BLaER1 treated with 17β-estradiol and CSF1 and Interleukin-3, amounts not matched to agents 10 nM and 100 nM (cell line): ENCODE measurements around the gene SRL.
A peak's percentile ranks its signal among the peaks of the same experiment; 100 is the strongest.

ENCODE experiments used
- H3K27ac ChIP-seq, 11 experiments: shearing (Covaris generic); formaldehyde crosslinking; 2 replicates each; pipeline ENCODE4 v1.8.1; 2022
- H3K27me3 ChIP-seq, 11 experiments: shearing (Covaris generic); formaldehyde crosslinking; 2 replicates each; pipeline ENCODE4 v1.8.1; 2022
- H3K36me3 ChIP-seq, 11 experiments: shearing (Covaris generic); formaldehyde crosslinking; 2 replicates each; pipeline ENCODE4 v1.8.1; 2022
- H3K4me1 ChIP-seq, 10 experiments: shearing (Covaris generic); formaldehyde crosslinking; 2 replicates each; pipeline ENCODE4 v1.8.1; 2022
- H3K4me2 ChIP-seq, 11 experiments: shearing (Covaris generic); formaldehyde crosslinking; 2 replicates each; pipeline ENCODE4 v1.8.1; 2022
- H3K4me3 ChIP-seq, 10 experiments: shearing (Covaris generic); formaldehyde crosslinking; 2 replicates each; pipeline ENCODE4 v1.8.1; 2022
- H3K9ac ChIP-seq, 11 experiments: shearing (Covaris generic); formaldehyde crosslinking; 2 replicates each; pipeline ENCODE4 v1.8.1; 2022
- H3K9me3 ChIP-seq, 11 experiments: shearing (Covaris generic); formaldehyde crosslinking; replicated peaks in 1 of 11; 2 replicates each; pipeline ENCODE4 v1.8.1; 2022
- H4K20me1 ChIP-seq, 11 experiments: shearing (Covaris generic); formaldehyde crosslinking; 2 replicates each; pipeline ENCODE4 v1.8.1; 2022
- Cebpa-rat ChIP-seq, 11 experiments: shearing (Covaris generic); IDR thresholded peaks; 2 replicates each; pipeline ENCODE4 v1.8.1; 2022

The SRL gene

GRCh38 chr16:4265676-4266075 lies 23.8 kb upstream of the SRL start:
- no peak overlapping the region; a peak in 2 of 22 replicates for H3K9ac ChIP-seq
- TF ChIP-seq Cebpa-rat (IDR thresholded peaks at IDR 0.05) = no peak
- peaks cover 7 to 26% (median 13%) of the 10 kb centered on the region in 10 experiments for H3K4me1 ChIP-seq
- peaks cover 14 to 77% (median 66%) of the 10 kb centered on the region in 11 experiments; a peak in 21 of 22 replicates for H3K36me3 ChIP-seq
- no peaks in the 10 kb centered on the region for H3K27me3 ChIP-seq
- no peak overlapping the region for H3K4me2 ChIP-seq
- peak overlapping the region in 4 of 11 experiments; percentile 6 to 39 (median 26); a peak in 5 of 22 replicates for H3K27ac ChIP-seq
- peaks cover 0 to 69% (median 48%) of the 10 kb centered on the region in 11 experiments; a peak in 17 of 22 replicates for H4K20me1 ChIP-seq
- peaks cover 0 to 6% (median 0%) of the 10 kb centered on the region in 11 experiments; a peak in 1 of 22 replicates for H3K9me3 ChIP-seq
- no peak overlapping the region for H3K4me3 ChIP-seq

GRCh38 chr16:4264546-4264945 lies 22.7 kb upstream of the SRL start:
- Histone ChIP-seq H3K27ac (no peak overlapping the region), H3K27me3 (no peaks in the 10 kb centered on the region), H4K20me1 (peaks cover 0 to 74% (median 52%) of the 10 kb centered on the region in 11 experiments; a peak in 17 of 22 replicates), H3K4me1 (peaks cover 0 to 15% (median 2%) of the 10 kb centered on the region in 10 experiments; a peak in 10 of 20 replicates), H3K9me3 (peaks cover 0 to 6% (median 0%) of the 10 kb centered on the region in 11 experiments; a peak in 1 of 22 replicates), H3K9ac (peak overlapping the region in 1 of 11 experiments; percentile 13; a peak in 1 of 22 replicates), H3K4me3 (no peak overlapping the region), H3K4me2 (no peak overlapping the region), H3K36me3 (peaks cover 16 to 86% (median 72%) of the 10 kb centered on the region in 11 experiments; a peak in 21 of 22 replicates)
- no peak for TF ChIP-seq Cebpa-rat (IDR thresholded peaks at IDR 0.05)

GRCh38 chr16:4263504-4264436 lies 21.9 kb upstream of the SRL start:
- peaks cover 0 to 13% (median 0%) of the 10 kb centered on the region in 10 experiments; a peak in 3 of 20 replicates for H3K4me1 ChIP-seq
- H3K9me3 ChIP-seq = peaks cover 0 to 6% (median 0%) of the 10 kb centered on the region in 11 experiments; a peak in 1 of 22 replicates
- H3K4me3 ChIP-seq = no peak overlapping the region
- peaks cover 0 to 74% (median 52%) of the 10 kb centered on the region in 11 experiments; a peak in 17 of 22 replicates for H4K20me1 ChIP-seq
- H3K9ac ChIP-seq = peak overlapping the region in 1 of 11 experiments; percentile 13; a peak in 1 of 22 replicates
- peaks cover 18 to 91% (median 72%) of the 10 kb centered on the region in 11 experiments; a peak in 21 of 22 replicates for H3K36me3 ChIP-seq
- TF ChIP-seq Cebpa-rat (IDR thresholded peaks at IDR 0.05) = no peak
- no peaks in the 10 kb centered on the region for H3K27me3 ChIP-seq
- H3K27ac ChIP-seq = no peak overlapping the region
- H3K4me2 ChIP-seq = no peak overlapping the region

GRCh38 chr16:4262303-4262835 lies 20.5 kb upstream of the SRL start:
- H3K9me3 ChIP-seq = peaks cover 0 to 6% (median 0%) of the 10 kb centered on the region in 11 experiments; a peak in 1 of 22 replicates
- no peak for TF ChIP-seq Cebpa-rat (IDR thresholded peaks at IDR 0.05)
- peaks cover 18 to 90% (median 74%) of the 10 kb centered on the region in 11 experiments; a peak in 21 of 22 replicates for H3K36me3 ChIP-seq
- peaks cover 0 to 77% (median 53%) of the 10 kb centered on the region in 11 experiments; a peak in 17 of 22 replicates for H4K20me1 ChIP-seq
- H3K27me3 ChIP-seq = no peaks in the 10 kb centered on the region
- no peak overlapping the region for H3K4me2 ChIP-seq
- peaks cover 0 to 18% (median 9%) of the 10 kb centered on the region in 10 experiments; a peak in 12 of 20 replicates for H3K4me1 ChIP-seq
- H3K9ac ChIP-seq = no peak overlapping the region
- no peak overlapping the region for H3K27ac ChIP-seq
- no peak overlapping the region for H3K4me3 ChIP-seq

- no peak overlapping the region for H3K4me3 ChIP-seq
- H3K4me1 ChIP-seq = peaks cover 0 to 23% (median 8%) of the 10 kb centered on the region in 10 experiments; a peak in 11 of 20 replicates
- H3K27ac ChIP-seq = no peak overlapping the region
- no peak for TF ChIP-seq Cebpa-rat (IDR thresholded peaks at IDR 0.05)
- no peak overlapping the region for H3K9ac ChIP-seq
- no peaks in the 10 kb centered on the region for H3K27me3 ChIP-seq
- peaks cover 0 to 4% (median 0%) of the 10 kb centered on the region in 11 experiments; a peak in 1 of 22 replicates for H3K9me3 ChIP-seq
- H4K20me1 ChIP-seq = peaks cover 0 to 70% (median 53%) of the 10 kb centered on the region in 11 experiments; a peak in 17 of 22 replicates
- peaks cover 18 to 87% (median 71%) of the 10 kb centered on the region in 11 experiments; a peak in 21 of 22 replicates for H3K36me3 ChIP-seq
- H3K4me2 ChIP-seq = no peak overlapping the region
These were observed 19.8 kb upstream of the SRL start for GRCh38 chr16:4261557-4262172.

- Histone ChIP-seq H3K9ac (no peak overlapping the region), H3K27ac (no peak overlapping the region), H4K20me1 (peaks cover 0 to 58% (median 44%) of the 10 kb centered on the region in 11 experiments; a peak in 16 of 22 replicates), H3K4me2 (no peak overlapping the region), H3K4me1 (peaks cover 0 to 24% (median 7%) of the 10 kb centered on the region in 10 experiments; a peak in 10 of 20 replicates), H3K4me3 (no peak overlapping the region), H3K27me3 (no peaks in the 10 kb centered on the region), H3K9me3 (no peaks in the 10 kb centered on the region), H3K36me3 (peaks cover 18 to 78% (median 64%) of the 10 kb centered on the region in 11 experiments; a peak in 21 of 22 replicates)
- TF ChIP-seq Cebpa-rat (IDR thresholded peaks at IDR 0.05) = no peak
These were observed 18.5 kb upstream of the SRL start for GRCh38 chr16:4260360-4260759.

- no peaks in the 10 kb centered on the region for H3K27me3 ChIP-seq
- H4K20me1 ChIP-seq = peaks cover 0 to 33% (median 19%) of the 10 kb centered on the region in 11 experiments; a peak in 12 of 22 replicates
- H3K36me3 ChIP-seq = peaks cover 18 to 70% (median 57%) of the 10 kb centered on the region in 11 experiments; a peak in 21 of 22 replicates
- no peaks in the 10 kb centered on the region for H3K9me3 ChIP-seq
- no peak for TF ChIP-seq Cebpa-rat (IDR thresholded peaks at IDR 0.05)
- H3K4me1 ChIP-seq = peaks cover 2 to 19% (median 9%) of the 10 kb centered on the region in 10 experiments; a peak in 19 of 20 replicates
- peak overlapping the region in 5 of 11 experiments; percentile 20 to 53 (median 31); a peak in 8 of 22 replicates for H3K4me2 ChIP-seq
- peak overlapping the region in 4 of 11 experiments; percentile 1 to 32 (median 20); a peak in 4 of 22 replicates for H3K27ac ChIP-seq
- peak overlapping the region in 4 of 11 experiments; percentile 4 to 32 (median 24); a peak in 3 of 22 replicates for H3K9ac ChIP-seq
- no peak overlapping the region for H3K4me3 ChIP-seq
These were observed 16.0 kb upstream of the SRL start for GRCh38 chr16:4257646-4258556.
